GM18873 (cell line): ENCODE data around the gene MYO1E.

Experiments
- ATAC-seq: cut with Tn5 transposase; IDR thresholded peaks from one replicate; pipeline ENCODE4 v1.9.1; 2021; ENCODE audit warnings: mild to moderate bottlenecking, moderate library complexity, moderate number of reproducible peaks; ENCODE audit not compliant: unreplicated experiment, low FRiP score

MYO1E gene

DNA sequence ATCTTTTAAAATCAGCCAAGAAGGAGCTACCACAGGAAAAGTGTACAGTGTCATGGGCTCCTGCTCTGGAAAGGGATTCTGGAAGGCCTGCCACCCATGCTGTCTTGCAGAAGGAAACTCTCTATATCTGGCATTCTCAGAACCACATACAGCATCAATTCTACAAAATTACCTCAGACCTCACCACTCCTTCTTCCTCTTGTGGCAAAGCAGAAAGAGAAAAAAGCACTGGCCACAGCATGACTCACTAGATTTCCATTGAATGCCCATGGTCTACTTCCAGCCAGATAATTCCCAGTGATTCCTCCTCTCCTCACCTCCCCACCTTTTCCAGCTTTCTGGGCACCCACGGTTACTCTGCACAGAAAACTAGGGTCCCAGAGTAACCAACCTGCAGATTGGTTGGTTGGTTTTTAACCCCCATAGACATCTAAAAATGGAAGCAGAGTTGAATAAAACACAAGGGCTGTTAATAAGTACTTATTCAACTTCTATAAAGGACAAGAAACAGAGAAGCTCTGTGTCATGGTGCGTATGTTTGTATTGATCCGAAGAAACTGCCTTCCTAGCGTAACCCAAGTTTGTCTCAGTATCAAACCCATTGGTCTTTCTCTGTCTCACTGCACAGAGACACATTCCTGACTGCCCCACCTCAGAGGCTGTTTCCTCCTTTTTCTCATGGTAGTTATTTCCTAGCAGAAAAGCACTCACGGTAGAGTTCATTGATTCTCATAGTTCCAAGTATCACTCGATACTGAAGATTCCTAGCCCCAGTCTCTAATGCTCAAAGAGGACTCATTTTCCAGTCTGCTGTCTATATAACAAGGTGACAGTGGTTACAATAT is 98.3 kb downstream of the MYO1E start:
- no peak for ATAC-seq

GRCh38 chr15:59273234-59273633 is 99.4 kb downstream of the MYO1E start:
- no peak for ATAC-seq

DNA sequence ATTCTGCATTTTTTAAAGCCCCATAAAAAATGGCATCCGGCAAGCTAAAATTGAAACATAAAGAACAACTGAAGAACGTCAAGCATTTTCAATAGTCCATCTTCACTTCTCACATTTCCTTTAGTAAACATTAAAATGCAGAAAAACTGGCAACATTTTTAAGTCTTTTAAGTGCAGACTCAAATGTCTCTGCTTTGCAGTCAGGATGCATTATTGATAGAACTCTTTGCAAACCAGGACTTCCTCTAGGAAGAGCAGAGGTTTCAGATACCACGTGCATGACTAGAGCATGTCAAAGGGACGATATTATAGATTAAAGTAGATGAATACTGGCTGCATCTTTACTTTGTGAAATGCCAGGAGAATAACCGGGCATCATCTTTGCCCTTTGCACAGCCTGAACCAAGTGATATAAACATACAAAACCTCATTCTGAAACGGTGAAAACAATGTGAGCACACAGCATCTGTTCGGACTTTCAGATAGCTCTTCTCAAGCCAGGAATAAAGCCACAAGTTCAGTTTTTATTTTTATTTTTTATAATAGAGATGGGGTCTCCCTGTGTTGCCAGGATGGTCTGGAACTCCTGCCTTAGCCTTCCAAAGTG is 101.0 kb downstream of the MYO1E start:
- no peak for ATAC-seq

DNA sequence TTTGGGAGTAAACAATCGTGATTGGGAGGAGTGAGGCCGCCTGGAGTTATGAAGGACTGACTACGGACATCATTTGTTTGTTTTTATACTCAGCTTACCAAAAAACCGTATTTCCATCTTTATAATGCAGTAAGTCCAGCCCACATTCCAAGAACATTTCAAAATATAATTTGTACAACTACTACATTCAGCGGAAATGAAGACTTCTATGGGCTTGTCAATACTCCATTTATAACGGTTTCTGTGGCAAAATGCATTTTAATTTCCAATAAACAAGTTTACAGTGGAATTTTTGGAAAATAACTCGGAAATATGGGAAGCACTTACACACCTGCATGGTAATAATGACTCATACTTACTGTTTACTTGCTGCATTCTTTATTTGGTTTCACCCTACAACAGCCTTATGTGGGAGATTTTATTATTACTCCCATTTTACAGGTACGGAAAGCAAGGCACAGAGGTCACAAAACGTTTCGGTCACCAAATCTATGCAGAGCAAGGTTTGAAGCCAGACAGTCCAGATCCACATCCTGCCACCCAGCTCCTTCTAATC is 103.7 kb downstream of the MYO1E start:
- no peak for ATAC-seq

GRCh38 chr15:59268168-59268851 is 104.4 kb downstream of the MYO1E start:
- ATAC-seq, result no peak

- no peak for ATAC-seq
Observed at GRCh38 chr15:59266028-59266427, 106.6 kb downstream of the MYO1E start.

DNA sequence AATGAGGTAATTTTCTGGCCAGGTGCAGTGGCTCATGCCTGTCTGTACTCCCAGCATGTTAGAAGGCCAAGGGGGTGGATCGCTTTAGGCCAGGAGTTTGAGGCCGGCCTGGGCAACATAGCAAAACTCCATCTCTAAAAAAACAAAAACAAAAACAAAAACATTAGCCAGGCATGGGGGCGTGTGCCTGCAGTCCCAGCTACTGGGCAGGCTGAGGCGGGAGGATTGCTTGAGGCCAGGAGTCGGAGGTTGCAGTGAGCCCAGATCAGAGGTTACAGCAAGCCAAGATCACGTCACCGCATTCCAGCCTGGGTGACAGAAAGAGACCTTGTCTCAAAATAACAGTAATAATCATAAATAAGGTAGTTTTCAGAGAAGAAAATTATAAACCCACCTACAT is 110.4 kb downstream of the MYO1E start:
- ATAC-seq, result no peak

- ATAC-seq, result no peak
Observed at GRCh38 chr15:59260090-59260489, 112.6 kb downstream of the MYO1E start.

DNA sequence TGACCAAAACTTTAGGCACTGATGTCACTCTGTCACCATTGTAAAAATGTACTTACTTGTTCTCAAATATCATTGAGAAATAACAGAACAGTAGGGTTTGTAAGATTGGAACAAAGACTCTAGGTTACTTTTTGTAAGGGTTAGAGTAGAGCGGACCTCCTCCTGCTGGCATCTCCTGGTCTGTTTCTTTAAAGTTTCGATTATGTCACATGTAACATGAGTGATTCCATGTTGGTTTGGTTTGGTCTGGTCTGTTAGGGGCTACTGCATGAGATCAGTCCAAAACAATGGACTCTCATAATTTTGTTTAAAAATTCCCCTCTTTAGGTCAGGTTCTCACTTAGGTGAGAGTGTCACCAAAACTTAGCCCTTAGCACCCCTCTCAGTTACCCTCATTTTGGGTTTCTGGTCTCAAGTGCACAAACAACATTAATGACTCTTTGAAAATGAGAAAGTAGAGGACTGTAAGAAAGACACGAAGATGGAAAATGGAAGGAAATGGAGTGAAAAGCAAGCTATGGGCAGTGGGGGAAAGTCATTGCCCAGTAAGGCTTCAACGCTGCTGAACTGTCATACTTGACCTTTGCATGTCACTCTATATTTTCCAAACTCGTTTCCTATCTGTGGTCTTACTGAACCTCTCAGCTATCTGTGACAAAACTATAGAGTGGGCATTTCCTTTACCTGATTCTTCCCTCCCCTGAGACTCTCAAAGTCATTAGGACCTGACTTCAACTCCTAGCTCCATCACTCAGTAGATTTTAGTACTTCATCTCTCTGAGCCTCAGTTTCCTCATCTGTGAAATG is 113.3 kb downstream of the MYO1E start:
- ATAC-seq, result no peak

DNA sequence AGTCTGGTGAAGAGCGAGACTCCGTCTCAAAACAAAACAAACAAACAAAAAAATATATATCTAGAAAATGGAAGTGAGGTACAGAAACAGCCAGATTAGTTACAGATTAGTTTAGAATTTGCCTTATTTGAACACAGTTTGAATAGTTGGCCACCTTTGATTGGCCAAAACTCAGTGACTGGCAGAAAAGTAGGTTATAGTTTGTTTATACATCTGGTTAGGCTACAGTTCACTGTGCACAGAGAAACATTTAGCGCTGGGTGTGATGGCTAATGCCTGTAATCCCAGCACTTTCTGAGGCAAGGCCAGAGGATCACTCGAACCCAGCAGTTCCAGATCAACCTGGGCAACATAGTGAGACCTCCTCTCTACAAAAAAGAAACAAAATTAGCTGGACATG is 114.4 kb downstream of the MYO1E start:
- no peak for ATAC-seq

DNA sequence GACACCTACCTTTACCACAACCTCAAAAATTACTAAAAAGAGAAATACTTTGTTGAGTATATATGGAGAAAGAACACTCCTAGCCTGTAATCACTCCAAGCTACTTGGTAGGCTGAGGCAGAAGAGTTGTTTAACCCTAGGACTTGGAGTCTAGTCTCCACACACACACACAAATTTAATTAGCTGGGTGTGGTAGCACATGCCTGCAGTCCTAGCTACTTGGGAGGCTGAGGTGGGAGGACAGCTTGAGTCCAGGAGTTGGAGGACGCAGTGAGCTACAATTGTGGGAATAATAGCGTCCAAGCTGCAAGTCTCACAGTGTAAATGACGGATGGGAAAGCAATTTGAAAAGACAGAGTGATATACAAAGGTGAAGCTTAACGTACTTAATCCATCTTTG is 115.5 kb downstream of the MYO1E start:
- ATAC-seq, result no peak

GRCh38 chr15:59256482-59256881 is 116.2 kb downstream of the MYO1E start:
- no peak for ATAC-seq

- ATAC-seq, result no peak
Observed at GRCh38 chr15:59255680-59256336, 116.9 kb downstream of the MYO1E start.

- no peak for ATAC-seq
Observed at GRCh38 chr15:59252137-59252536, 120.5 kb downstream of the MYO1E start.

DNA sequence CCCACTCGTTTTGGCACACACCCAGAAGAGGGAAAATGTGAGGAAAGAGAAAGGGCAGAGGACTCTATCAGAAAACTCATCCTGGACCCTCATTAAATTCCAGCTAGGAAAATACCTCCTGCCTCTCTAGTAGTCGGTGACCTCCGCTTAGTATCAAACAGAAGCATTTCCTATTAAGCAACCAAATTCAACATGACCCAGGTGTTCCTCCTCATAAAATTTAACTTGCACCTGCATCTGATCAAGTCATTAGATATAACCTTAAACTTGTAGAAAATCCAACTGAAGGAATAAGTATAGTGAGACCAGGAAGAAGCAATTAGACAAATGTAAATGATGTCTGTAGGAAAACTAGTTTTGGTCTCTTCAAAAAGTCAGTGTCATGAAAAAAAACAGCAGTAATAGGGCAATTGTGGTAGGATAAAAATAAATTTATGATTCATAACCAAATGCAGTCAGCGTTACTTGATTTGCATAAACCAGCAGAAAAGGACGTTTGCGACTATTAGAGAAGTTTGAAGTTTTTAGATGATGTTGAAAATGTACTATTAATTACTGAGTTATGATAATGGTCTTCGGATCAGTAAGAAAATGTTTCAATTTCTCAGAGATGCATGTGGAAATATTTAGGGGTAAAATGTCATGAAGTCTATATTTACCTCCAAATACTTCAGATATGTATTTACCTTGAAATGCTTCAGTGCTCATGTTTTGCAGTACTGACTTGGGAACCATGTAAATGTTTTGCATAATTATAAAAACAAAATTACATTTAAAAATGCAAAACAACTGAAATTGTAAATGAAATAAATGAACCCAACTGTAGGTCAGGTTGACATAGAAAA is 121.4 kb downstream of the MYO1E start:
- ATAC-seq, result peak; percentile 39

- ATAC-seq, result no peak
Observed at GRCh38 chr15:59250249-59250648, 122.4 kb downstream of the MYO1E start.

GRCh38 chr15:59249816-59250215 is 122.9 kb downstream of the MYO1E start:
- ATAC-seq, result no peak

DNA sequence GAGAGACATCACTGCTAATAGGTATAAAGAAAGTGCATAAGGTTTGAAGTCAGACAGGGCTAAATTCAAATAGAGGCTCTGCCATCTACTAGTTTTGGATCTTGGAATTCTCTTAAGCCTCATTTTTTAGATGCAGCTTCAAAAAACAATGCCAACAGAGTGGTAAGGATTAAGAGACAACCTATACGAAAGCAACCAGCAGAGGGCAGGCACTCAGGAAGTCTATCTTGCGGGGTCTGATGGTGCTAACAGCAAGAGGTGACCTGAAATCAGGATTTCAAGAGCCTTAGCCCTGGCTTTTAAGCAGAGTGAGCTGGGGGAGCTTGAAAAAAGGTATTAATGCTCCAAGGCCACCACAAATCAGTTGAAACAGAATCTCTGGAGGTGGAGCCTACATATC is 125.3 kb downstream of the MYO1E start:
- no peak for ATAC-seq

DNA sequence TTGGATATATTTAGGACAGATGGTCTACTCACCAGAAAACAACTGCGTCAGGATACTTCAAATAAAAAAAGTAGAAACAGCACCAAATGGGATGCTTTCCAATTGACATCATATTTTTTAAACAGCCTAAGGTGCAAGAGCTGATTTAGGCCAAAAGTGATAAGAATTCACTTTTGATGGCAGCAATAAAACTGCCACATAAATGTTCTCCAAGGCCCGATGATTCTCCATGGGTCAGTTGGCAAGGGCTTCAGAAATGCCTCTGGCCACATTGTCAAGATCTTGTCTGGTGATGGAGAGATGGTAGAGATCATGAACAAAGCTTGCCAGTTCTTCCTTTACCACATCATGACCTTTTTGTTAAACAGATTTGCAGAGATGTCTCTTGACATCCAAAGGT is 127.1 kb downstream of the MYO1E start:
- ATAC-seq, result no peak
